HEK293T (cell line): ENCODE measurements around the gene PPP5C.
"Not testable (repeated sequence)": the region's sequence is repeated elsewhere in the genome, so short reads cannot be mapped to it uniquely, and the experiment has no call there.

Source experiments
- ARNT ChIP-seq: fragments of 450-650 bp; IDR thresholded peaks from 2 replicates; pipeline ENCODE4 v1.6.1; 2017; ENCODE audit warnings: mild to moderate bottlenecking
- ELF4 ChIP-seq: fragments of 450-650 bp; IDR thresholded peaks from 2 replicates; pipeline ENCODE4 v1.6.1; 2017; ENCODE audit warnings: antibody characterized with exemption
- FOXA1 ChIP-seq: fragments of 450-650 bp; IDR thresholded peaks from 2 replicates; pipeline ENCODE4 v1.6.1; 2016; ENCODE audit warnings: mild to moderate bottlenecking
- FOXK2 ChIP-seq: fragments of 450-650 bp; IDR thresholded peaks from 2 replicates; pipeline ENCODE4 v1.6.1; 2016; ENCODE audit warnings: mild to moderate bottlenecking
- FOXM1 ChIP-seq: fragments of 450-650 bp; IDR thresholded peaks from 2 replicates; pipeline ENCODE4 v1.6.1; 2017; ENCODE audit warnings: mild to moderate bottlenecking, borderline replicate concordance
- L3MBTL2 ChIP-seq: fragments of 450-650 bp; conservative IDR thresholded peaks from 2 replicates; pipeline ENCODE4 v1.6.1; 2016; ENCODE audit warnings: mild to moderate bottlenecking
- SP1 ChIP-seq: fragments of 450-650 bp; IDR thresholded peaks from 2 replicates; pipeline ENCODE4 v1.6.1; 2017
- SUZ12 ChIP-seq: fragments of 450-650 bp; IDR thresholded peaks from 2 replicates; pipeline ENCODE4 v1.6.1; 2016; ENCODE audit warnings: mild to moderate bottlenecking
- TARDBP ChIP-seq: fragments of 450-650 bp; IDR thresholded peaks from 2 replicates; pipeline ENCODE4 v1.6.1; 2016

DNA sequence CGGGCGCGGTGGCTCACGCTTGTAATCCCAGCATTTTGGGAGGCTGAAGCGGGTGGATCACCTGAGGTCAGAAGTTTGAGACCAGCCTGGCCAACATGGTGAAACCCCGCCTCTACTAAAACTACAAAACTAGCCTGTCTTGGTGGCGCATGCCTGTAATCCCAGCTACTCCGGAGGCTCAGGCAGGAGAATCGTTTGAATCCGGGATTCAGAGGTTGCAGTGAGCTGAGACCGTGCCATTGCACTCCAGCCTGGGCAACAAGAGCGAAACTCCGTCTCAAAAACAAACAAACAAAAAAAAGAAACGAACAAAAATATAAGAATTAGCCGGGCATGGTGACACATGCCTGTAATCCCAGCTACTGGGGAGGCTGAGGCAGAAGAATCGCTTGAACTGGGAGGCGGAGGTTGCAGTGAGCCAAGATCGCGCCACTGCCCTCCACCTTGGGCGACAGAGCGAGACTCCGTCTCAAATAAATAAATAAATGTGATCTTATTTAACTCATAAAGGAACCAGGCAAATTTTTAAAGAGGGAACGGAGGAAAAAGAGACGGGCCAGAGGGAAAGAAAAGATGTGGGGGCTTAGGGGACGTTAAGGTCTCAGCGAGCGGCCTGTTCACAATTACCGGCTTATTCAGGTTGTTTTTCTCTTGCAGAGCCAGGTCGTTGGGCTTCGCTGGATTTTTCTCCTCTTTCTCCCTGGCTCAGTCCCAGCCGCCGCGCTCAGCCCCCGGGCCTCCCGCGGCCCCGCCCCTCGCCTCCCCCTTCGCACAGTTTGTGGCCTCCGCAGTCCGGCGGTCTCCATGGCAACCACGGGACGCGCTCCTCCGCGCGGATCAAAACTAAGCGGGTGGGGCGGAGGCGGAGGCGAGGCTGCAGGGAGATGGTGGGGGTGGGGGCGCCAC, 69.2 kb downstream of the PPP5C start:
- TF ChIP-seq ELF4, FOXK2, FOXM1, SUZ12, FOXA1, ARNT, SP1, TARDBP, L3MBTL2: not testable (repeated sequence)
